ENCODE results near the gene MAGEA3.
"Not testable (repeated sequence)": the region's sequence is repeated elsewhere in the genome, so short reads cannot be mapped to it uniquely, and the experiment has no call there.

MAGEA3 gene, protein sequence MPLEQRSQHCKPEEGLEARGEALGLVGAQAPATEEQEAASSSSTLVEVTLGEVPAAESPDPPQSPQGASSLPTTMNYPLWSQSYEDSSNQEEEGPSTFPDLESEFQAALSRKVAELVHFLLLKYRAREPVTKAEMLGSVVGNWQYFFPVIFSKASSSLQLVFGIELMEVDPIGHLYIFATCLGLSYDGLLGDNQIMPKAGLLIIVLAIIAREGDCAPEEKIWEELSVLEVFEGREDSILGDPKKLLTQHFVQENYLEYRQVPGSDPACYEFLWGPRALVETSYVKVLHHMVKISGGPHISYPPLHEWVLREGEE

DNA sequence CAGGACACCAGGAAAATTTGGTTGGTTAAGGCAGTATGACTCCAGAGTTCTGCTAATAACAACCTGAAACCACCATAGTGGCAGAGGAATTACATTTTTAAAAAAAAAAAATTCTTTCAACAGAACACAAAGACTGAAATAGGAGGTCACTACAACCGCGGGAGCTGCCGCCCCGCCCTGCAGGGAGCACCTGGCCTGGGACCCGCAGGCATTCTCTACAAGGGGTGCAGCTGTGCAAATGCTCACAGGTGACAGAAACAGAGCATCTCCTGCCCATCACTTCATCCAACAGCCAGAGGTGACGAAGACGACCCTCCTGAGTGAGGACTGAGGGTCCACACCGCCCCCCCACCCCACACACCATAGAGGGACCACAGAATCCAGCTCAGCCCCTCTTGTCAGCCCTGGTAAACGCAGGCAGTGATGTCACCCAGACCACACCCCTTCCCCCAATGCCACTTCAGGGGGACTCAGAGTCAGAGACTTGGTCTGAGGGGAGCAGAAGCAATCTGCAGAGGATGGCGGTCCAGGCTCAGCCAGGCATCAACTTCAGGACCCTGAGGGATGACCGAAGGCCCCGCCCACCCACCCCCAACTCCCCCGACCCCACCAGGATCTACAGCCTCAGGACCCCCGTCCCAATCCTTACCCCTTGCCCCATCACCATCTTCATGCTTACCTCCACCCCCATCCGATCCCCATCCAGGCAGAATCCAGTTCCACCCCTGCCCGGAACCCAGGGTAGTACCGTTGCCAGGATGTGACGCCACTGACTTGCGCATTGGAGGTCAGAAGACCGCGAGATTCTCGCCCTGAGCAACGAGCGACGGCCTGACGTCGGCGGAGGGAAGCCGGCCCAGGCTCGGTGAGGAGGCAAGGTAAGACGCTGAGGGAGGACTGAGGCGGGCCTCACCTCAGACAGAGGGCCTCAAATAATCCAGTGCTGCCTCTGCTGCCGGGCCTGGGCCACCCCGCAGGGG is at the start of gene MAGEA3:
Gene MAGEA3, plus strand, starts transcription at position 843 of the 980 bp plus-strand sequence. CDS start 2,039 bp downstream, outside the sequence.
- DNase-seq (ENCODE audit: low read depth): not testable (repeated sequence)

DNA sequence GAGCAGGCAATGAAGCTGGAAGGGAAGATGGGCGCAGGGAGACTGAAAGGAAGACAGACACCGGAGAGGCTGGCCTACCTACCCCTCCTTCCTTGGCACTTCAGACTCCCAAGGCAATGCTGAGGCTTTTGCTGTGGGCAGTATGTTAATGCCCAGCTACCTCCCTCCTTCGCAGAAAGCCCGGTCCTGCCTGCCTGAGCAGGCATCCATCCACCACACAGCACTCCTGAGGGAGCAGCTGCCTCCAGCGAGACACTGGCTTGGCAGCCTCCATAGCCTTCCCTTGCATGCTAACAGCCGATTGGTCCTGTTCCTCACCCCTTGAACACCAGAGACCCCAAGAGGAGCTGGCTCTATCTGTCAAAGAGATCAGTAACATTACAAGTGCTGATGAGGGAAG is 46.5 kb upstream of the MAGEA3 start:
- no peak for DNase-seq (ENCODE audit: low read depth)

DNA sequence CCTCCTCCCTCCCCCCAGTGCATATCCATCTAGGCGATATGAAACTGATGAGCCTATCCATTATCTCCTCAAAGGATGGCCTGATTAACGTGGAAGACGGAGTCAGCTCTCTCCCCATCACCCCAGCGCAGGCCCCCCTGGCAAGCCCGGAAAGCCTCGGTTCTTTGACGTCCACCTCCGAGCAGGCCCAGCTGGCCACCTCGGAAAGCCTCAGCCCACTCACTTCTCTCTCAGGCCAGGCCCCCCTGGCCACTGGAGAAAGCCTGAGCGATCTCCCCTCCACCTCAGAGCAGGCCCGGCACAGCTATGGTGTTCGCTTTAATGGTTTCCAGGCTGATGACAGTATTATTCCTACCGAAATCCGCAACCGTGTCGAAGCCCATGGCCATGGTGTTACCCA is 46.1 kb upstream of the MAGEA3 start:
- DNase-seq (ENCODE audit: low read depth): no peak

DNA sequence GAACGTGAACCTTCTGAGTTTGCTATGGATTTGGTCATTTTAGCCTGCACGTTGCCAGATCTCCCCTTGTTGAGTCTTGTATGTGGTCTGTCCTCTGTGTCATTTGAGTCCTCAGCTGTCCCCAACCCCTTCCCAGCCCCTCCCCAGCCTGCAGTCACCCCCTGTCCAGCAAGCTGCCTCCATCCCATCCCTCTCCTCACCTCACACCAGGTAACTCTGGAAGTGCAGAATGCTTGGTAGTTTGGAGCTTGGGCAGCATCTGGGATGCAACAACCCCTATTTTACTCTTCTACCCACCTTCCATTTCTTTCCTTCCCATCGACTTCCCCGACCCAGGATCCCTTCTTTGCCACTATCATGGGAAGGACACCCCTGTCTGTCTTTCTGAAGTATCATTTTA is 42.5 kb upstream of the MAGEA3 start:
- no peak for DNase-seq (ENCODE audit: low read depth)

DNA sequence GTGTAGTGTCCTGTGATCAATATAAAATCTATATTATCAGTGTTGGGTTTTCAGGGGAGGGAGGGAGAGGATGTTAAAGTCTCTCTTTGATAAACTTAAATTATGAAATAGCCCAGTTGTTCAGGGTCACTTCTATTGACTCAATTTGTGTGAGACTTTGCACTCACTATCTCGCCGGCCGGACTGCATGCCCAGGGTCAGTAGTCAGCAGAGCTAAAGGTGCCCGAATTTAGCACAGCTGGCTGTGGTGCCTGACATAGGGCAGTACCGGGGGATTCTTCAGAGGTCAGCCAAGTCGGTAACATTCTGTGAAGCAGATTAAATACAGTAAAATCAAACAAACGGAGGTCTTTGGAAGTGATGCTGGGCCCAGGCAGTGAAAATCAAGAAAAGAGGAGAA is 41.7 kb upstream of the MAGEA3 start:
- DNase-seq (ENCODE audit: low read depth): no peak

DNA sequence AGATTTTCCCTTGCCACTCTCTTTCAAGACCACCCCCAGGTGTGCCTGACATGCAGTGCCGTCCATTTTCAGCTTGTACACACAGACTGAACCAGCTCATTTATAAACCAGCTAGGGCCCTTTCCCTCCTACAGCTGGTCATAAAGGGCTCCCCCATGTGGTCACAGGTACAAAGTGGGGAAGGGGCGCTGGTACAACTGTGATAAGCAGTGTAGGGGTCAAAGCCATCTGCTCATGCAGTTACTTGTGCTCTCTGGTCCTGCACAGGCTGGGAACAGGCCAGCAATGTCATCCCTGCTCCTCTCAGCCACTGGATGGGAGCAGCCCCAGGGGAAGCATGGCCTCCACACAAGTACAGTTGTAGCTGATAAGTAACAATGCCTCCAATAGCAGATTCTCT is 40.3 kb upstream of the MAGEA3 start:
- DNase-seq (ENCODE audit: low read depth): no peak

DNA sequence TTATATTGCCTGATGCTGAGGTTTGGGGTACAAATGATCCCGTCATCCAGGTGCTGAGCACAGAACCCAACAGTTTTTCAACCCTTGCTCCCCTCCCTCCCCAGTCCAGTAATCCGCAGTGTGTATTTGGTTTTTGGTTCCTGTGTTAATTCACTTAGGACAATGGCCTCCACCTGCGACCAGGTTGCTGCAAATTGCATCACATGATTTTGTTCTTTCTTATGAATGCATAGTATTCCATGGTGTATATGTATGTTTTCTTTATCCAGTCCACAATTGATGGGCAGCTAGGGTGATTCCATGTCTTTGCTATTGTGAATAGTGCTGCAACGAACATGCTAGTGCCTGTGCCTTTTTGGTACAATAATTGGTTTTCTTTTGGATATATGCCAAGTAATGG is 35.5 kb upstream of the MAGEA3 start:
- DNase-seq (ENCODE audit: low read depth): no peak

DNA sequence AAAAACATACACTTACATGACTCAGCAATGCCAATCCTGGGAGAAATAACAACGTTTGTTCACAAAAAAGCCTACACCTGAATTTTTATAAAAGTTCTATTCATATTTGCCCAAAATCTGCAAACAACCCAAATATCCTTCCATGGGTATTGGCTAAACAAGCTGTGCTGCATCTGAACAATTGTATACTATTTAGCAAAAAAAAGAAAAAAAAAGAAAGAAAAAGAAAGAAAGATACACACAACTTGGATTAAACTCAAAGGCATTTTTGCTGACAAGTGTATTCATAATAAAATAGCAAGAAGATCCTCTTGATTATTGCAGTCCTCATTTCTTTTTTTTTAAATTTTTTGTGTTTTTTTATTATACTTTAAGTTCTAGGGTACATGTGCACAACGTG is 24.5 kb upstream of the MAGEA3 start:
- no peak for DNase-seq (ENCODE audit: low read depth)

DNA sequence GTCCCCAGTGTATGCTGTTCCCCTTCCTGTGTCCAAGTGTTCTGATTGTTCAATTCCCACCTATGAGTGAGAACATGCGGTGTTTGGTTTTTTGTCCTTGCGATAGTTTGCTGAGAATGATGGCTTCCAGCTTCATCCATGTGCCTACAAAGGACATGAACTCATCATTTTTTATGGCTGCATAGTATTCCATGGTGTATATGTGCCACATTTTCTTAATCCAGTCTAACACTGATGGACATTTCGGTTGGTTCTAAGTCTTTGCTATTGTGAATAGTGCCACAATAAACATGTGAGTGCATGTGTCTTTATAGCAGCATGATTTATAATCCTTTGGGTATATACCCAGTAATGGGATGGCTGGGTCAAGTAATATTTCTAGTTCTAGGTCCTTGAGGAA is 23.9 kb upstream of the MAGEA3 start:
- not testable (repeated sequence) for DNase-seq (ENCODE audit: low read depth)

DNA sequence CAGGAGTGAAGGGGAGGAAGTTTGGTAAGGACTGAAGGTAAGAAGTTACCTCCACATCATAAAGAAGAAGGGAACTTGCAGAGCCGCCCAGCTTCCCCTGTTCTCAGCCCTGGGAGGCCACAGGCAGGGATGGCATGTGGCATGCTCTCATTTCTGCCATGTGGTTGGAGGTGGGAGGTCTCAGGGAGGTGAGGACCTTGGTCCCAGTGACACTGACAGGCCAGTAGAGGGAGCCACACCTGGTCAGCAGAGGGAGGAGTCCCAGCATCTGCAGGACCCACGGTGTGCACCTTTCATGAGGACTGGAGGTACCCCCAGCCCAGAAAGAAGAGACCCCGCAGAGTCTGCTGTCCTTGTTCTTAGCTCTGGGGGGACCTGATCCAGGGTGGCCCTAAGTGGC is 17.6 kb upstream of the MAGEA3 start:
- DNase-seq (ENCODE audit: low read depth): not testable (repeated sequence)

DNA sequence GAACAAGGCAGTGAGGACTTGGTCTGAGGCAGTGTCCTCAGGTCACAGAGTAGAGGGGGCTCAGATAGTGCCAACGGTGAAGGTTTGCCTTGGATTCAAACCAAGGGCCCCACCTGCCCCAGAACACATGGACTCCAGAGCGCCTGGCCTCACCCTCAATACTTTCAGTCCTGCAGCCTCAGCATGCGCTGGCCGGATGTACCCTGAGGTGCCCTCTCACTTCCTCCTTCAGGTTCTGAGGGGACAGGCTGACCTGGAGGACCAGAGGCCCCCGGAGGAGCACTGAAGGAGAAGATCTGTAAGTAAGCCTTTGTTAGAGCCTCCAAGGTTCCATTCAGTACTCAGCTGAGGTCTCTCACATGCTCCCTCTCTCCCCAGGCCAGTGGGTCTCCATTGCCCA is 1.8 kb downstream of the MAGEA3 start:
- DNase-seq (ENCODE audit: low read depth): not testable (repeated sequence)

DNA sequence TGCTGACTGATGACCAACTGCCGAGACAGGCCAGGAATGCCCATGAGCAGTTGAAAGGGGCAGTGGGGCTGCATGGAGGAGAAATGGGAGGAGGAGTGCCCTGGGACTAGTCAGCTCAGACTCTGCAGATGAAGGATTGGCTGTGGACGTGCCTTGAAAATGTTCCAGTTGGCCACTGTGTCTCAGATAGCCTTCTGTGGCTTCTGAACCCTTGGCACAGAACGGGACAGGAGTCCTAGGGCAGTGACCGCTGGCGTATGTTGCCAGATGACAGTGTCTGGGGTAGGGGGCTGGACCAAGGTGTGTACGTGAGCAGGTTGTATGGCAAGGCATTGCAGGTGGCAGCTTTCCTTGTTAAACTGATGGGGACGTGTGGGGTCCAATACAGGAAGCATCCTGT is 7.9 kb downstream of the MAGEA3 start:
- DNase-seq (ENCODE audit: low read depth): not testable (repeated sequence)

DNA sequence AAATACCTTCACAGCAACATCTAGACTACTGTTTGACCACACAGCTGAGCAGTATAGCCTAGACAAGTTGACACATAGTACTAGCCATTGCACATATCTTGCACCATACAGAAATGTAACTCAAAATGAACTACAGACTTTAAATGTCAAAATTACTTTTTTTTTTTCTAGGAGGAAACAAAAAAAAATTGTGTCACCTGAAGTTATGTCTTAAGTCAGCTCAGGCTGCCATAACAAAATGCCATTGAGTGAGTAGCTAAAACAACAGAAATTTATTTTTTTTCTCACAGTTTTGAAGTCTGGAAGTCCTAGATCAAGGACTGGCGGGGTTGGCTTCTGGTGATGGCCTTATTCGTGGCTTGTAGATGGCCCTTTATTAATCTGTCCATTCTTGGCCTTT is 10.6 kb downstream of the MAGEA3 start, which contains the start of gene CSAG2:
Gene CSAG2, minus strand, starts transcription at position 101 of the 400 bp plus-strand sequence. CDS start 161 bp downstream, outside the sequence.
- DNase-seq (ENCODE audit: low read depth): not testable (repeated sequence)

DNA sequence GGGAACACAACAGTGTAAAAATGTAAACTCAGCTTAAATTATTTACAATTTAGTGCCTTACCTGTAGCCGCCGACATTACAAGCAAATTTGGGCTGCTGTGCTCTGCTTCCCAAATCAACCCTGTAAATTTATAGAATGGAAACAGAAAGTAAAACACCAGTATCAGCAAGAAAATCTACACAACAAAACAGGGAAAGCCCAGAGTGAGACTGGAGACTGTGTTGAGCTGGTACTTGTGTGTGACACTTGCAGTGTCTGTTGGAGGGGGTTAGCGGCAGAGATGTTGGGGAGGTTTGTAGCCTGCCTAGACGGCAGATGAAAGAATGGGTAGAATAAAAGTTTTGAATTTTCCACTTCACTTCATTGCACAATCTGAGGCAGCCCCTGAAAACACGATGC is 14.6 kb downstream of the MAGEA3 start:
- not testable (repeated sequence) for DNase-seq (ENCODE audit: low read depth)

DNA sequence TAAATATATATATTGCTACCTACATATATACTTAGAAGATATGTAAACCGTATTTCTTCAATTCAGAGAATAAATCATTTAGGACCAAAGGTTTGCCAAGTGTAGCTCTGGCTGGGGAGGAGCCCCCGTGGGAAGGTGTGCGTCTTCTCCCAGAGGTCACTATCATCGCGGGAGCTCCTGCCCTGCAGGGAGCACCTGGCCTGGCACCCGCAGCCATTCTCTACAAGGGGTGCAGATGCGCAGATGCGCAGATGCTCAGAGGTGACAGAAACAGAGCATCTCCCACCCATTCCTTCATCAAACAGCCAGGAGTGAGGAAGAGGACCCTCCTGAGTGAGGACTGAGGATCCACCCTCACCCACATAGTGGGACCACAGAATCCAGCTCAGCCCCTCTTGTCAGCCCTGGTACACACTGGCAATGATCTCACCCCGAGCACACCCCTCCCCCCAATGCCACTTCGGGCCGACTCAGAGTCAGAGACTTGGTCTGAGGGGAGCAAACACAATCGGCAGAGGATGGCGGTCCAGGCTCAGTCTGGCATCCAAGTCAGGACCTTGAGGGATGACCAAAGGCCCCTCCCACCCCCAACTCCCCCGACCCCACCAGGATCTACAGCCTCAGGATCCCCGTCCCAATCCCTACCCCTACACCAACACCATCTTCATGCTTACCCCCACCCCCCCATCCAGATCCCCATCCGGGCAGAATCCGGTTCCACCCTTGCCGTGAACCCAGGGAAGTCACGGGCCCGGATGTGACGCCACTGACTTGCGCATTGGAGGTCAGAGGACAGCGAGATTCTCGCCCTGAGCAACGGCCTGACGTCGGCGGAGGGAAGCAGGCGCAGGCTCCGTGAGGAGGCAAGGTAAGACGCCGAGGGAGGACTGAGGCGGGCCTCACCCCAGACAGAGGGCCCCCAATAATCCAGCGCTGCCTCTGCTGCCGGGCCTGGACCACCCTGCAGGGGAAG is 15.5 kb downstream of the MAGEA3 start, which contains the start of gene MAGEA2B:
Gene MAGEA2B, plus strand, starts transcription at position 814 of the 973 bp plus-strand sequence. CDS start 2,479 bp downstream, outside the sequence.
- DNase-seq (ENCODE audit: low read depth): not testable (repeated sequence)

DNA sequence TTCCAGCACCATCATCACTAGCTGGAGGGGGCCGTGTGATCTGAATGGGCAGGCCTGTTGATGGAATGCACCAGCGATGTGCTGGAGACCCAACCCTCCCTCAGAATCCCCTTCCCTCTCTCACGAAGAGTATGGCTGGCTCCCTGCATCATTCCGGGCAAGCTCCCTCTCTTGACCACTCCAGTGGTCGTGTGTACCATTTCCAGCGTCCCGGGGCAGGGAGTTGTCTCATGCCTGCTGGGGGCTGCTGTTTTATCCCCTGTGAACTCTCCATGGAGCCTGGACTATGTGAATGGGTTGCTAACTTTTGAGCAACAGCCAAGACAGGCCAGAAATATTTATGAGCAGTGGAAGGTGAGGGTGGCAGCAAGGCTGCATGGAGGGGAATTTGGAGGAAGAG is 26.8 kb downstream of the MAGEA3 start:
- DNase-seq (ENCODE audit: low read depth): no peak

DNA sequence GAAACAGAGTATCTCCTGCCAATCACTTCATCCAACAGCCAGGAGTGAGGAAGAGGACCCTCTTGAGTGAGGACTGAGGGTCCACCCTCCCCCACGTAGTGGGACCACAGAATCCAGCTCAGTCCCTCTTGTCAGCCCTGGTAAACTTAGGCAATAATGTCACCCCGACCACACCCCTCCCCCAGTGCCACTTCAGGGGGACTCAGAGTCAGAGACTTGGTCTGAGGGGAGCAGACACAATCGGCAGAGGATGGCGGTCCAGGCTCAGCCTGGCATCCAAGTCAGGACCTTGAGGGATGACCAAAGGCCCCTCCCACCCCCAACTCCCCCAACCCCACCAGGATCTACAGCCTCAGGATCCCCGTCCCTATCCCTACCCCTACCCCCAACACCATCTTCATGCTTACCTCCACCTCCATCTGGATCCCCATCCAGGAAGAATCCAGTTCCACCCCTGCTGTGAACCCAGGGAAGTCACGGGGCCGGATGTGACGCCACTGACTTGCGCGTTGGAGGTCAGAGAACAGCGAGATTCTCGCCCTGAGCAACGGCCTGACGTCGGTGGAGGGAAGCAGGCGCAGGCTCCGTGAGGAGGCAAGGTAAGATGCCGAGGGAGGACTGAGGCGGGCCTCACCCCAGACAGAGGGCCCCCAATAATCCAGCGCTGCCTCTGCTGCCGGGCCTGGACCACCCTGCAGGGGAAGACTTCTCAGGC is 34.8 kb downstream of the MAGEA3 start, which contains the start of the genes CSAG1 and MAGEA12:
Gene CSAG1, minus strand, starts transcription at position 461 of the 715 bp plus-strand sequence. CDS start 1,261 bp downstream, outside the sequence.
Gene MAGEA12, plus strand, starts transcription at position 497 of the 715 bp plus-strand sequence. CDS start 2,405 bp downstream, outside the sequence.
- DNase-seq (ENCODE audit: low read depth): no peak

DNA sequence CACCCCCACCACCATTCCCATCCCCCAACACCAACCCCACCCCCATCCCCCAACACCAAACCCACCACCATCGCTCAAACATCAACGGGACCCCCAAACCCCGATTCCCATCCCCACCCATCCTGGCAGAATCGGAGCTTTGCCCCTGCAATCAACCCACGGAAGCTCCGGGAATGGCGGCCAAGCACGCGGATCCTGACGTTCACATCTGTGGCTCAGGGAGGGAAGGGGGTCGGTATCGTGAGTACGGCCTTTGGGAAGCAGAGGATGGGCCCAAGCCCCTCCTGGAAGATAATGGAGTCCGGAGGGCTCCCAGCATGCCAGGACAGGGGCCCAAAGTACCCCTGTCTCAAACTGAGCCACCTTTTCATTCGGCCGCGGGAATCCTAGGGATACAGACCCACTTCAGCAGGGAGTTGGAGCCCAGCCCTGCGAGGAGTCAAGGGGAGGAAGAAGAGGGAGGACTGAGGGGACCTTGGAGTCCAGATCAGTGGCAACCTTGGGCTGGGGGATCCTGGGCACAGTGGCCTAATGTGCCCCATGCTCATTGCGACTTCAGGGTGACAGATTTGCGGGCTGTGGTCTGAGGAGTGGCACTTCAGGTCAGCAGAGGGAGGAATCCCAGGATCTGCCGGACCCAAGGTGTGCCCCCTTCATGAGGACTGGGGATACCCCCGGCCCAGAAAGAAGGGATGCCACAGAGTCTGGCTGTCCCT is 35.7 kb downstream of the MAGEA3 start:
- DNase-seq (ENCODE audit: low read depth): not testable (repeated sequence)

DNA sequence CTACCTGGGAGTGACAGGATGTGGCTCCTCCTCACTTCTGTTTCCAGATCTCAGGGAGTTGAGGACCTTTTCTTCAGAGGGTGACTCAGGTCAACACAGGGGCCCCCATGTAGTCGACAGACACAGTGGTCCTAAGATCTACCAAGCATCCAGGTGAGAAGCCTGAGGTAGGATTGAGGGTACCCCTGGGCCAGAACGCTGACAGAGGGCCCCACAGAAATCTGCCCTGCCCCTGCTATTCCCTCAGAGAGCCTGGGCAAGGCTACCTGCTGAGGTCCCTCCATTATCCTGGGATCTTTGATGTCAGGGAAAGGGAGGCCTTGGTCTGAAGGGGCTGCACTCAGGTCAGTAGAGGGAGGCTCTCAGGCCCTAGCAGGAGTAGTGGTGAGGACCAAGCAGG is 36.5 kb downstream of the MAGEA3 start:
- DNase-seq (ENCODE audit: low read depth): no peak
